ENCODE data around the gene IFT27.
"Not testable (repeated sequence)": the region's sequence is repeated elsewhere in the genome, so short reads cannot be mapped to it uniquely, and the experiment has no call there.

IFT27 gene

DNA sequence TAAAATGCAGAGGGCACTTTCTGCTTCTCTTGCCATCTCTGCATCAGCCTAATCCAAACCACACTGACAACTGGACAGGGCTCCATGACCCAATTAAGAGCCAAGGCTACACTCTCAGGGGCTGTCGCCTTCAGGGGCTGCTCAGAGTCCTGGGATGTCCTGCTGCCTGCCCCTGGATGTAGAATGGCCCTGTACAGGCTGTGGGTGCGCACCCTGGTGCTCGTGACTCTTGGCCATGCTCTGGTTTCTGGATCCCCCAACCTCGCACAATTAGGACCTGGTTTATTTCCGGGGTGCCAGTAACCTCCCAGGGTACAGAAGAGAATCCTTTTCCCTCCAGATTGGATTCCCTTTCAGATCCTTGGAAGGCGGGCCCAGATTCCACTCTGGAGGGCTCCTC lies 11.3 kb downstream of the IFT27 start:
- DNase-seq, result no peak

DNA sequence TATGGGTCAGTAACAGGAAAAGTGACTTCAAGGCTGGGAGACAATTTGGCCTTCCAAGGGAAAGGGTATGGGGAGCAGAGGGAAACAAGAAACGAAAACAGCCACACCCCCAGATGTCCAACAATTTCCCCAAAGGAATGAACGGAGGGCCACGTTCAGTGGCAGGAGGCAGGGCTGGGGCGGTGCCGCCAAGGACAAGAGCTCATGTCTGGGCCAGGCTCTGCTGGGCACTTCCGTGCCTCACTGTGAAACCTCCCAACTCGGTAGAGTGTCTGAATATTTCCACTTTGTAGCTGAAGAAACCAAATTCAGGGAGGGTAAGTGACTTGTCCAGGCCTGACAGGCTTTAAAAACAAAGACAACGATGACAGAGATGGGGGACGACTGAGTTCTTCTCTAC lies 11.9 kb downstream of the IFT27 start:
- no peak for DNase-seq

DNA sequence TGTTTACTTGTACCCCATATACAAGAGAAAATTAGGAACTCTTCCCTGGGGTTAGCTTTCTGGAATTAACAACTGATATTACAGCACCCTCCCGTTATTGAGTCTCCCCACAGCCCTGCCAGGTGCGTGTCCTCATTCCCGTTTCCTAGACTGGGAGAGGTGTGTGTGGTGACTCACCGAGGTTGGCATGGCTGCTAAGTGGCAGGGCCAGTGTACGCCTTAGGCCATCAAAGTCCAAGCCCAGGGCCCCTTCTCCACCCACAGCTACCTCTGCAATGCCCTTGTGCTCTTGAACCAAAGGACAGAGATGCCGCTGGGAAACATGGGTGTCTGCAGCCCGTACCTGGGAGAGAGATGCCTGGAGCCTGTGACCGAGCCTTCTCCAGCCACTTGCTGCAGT lies 12.3 kb downstream of the IFT27 start:
- DNase-seq, result no peak

- DNase-seq, result no peak
Observed at GRCh38 chr22:36762687-36763260, 13.1 kb downstream of the IFT27 start.

- no peak for DNase-seq
Observed at GRCh38 chr22:36761553-36762240, 14.2 kb downstream of the IFT27 start.

- DNase-seq, result no peak
Observed at GRCh38 chr22:36760786-36761185, 15.1 kb downstream of the IFT27 start.

GRCh38 chr22:36759481-36760159 lies 16.3 kb downstream of the IFT27 start:
- no peak for DNase-seq

DNA sequence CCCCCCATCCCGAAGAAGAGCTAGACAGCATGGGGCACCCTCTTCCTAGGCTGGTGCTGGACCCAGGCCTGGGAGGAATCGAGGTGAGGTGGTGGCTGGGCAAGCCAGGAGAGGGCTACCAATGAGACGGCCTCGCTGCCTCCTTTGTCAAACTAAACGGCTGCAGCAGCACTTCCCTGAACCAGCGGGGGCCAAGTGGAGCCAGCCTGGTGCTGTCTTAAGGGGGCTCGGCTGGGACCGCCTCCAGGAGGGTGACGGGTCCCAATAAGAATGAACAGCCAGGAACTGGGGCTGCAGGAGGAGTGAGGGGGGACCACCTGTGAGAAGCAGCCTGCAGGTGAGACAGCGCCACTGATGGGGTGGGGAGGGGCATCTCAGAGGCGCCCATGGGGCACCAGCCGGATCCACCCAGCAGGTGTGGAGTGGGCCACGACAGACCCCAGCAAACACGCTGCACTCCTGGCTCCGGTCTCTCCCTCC lies 17.1 kb downstream of the IFT27 start:
- no peak for DNase-seq

DNA sequence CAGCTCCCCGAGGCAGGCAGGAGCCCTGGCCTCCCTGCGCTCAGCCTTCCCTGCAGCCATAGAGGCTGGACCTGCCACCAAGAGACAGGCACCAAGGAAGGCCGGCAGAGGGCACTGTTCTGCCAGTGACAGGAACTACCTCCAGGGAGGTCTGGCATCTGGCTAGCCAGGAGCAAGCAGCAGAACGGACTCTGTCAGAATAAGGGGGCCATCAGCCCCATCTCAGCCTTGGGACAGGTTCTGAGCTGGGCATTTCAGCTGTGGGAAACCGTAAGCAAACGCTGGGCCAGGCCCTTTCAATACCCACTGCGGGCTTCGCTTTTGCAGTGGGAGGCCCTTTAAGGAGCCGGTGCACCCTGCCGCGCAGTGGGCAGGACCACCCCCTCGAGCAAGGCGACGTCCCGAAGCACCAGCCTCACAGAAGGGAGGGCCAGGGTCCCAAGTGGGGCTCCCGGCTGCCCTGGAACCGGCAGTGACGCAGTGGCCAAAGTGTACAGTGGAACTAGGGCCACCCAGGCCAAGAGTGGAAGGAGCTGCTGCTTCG lies 18.2 kb downstream of the IFT27 start:
- no peak for DNase-seq

GRCh38 chr22:36756746-36757655 lies 18.9 kb downstream of the IFT27 start:
- DNase-seq, result no peak

DNA sequence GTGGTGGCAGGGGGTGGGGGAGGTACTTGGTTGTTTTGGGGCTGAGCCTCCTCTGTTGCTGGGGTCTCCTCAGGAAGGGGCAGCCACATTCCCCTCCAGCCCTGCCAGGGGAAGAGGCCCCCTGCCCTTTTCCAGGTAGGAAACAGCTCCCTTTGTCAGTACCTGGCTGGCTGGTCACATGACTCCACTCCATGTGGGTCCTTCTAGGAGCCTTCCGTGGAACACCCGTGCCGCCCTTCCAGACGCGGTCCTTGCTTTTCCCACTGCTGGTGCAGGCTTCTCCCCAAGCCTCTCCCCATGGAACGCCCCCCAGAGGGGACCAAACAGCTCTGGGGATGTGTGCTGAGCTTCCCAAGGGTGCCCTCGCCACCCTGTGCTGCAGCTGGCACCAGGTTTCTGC lies 19.9 kb downstream of the IFT27 start:
- DNase-seq, result no peak

GRCh38 chr22:36755316-36755715 lies 20.6 kb downstream of the IFT27 start:
- no peak for DNase-seq

GRCh38 chr22:36754881-36755280 lies 21.0 kb downstream of the IFT27 start:
- DNase-seq, result not testable (repeated sequence)

GRCh38 chr22:36753916-36754315 lies 22.0 kb downstream of the IFT27 start:
- DNase-seq, result no peak

DNA sequence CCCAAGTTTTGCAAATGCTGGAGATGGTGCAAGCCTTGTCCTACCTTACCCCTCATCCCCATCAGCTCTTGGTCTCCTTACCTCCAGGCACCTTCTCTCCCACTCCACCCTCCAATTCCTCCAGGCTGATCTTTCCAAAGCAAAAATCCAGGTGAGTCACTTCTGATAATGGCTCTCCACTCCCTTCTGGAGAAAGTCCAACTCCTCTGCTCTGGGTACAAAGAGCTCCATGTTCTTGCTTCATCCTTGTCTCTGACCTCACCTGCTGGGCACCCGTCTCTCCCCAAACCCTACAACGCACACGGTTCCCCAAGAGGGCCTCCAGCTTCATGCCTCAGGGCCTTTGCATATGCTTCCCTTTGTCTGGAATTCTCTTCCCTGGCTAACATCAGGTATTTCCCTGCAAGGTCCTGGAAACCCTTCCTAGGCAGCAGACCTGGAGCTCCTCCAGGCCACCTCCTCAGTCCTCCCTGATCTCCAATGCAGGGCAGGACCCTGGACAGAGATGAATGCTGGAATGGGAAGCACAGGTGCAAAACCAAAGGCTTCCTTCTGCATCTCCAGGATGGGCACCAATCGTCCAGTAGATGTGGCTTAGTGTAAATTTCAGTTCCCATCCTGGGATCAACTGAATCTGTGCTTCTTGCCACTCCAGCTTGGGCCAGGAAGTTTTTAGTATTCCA lies 22.7 kb downstream of the IFT27 start:
- no peak for DNase-seq

DNA sequence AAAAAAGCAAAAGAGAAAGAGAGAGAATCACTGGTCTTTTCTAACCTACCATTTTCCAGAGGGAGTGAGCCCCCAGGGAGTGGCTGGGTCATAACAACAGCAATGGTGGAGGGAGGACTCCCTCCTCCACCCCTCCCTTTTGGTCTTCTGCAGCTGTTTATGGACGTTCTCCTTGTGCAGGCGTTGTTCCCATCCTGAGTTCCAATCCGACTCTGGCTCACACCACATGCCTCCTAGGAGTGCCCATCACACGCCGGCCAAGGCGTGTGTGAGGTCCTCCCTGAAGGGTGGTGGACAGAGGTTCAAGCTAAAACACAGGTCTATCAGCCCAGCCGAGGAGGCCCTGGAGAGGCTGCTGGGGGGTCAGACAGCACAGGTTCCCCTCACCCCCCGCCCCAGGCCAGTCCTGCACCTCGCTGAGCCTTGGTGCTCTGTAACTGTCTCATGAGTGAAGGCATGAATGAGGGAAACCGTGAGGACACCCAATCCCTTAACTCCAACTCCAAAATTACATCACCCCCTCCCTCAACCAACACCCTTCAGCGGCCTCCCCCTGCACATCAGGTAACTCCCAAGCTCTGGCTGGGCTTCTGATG lies 29.4 kb downstream of the IFT27 start:
- DNase-seq, result no peak

DNA sequence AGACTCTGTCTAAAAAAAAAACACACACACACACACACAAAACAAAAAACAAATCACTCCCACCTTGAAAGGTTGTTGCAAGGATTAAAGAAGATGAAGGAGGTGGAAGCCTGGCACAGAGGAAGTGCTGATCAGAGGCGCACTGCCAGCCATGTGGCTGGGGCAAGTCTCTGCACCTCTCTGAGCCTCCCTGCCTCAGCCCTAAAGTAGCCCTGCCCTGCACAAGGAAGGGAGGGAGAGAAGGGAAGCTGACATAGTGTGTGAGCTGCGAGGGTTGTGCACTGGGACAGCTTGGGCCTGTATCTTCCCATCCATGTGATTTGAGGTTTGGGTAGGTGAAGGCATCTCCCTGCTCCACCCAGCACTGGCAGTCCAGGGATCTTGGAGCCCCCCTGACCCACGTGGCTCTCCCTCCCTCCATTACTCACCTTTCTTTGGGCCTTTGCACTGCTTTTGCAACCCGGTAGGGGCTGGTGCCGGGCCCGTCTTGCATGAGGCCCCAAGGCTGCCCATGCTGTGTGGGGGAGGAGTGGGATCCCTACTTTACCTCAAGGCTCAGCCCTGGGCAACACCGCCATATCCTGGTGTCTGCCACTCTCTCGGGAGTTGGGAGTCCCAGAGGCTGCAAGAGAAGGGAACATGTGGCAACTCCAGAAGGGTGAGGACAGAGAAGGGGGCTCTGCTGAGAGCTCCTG lies 30.5 kb downstream of the IFT27 start:
- DNase-seq, result no peak

GRCh38 chr22:36744791-36745190 lies 31.1 kb downstream of the IFT27 start:
- DNase-seq, result no peak

DNA sequence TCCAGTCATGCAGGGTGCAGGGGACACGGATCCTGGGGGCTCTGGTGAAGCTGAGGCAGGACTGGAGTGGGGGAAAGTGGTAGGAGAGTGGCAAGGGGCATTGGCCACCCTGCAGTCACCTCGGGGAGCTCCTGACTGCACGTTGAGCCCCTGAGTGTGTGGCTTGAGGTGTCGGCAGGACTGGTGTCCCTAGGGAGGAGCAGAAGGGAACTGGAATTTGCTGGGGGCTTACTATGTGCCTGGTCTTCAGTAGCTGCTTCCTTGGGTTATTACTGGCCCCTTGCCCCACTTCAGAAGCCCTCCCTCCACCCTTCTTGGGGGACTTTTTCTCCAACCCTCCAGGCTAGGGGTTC lies 31.5 kb downstream of the IFT27 start:
- no peak for DNase-seq

GRCh38 chr22:36743591-36744412 lies 32.1 kb downstream of the IFT27 start:
- DNase-seq, result no peak
